ENCODE data around the gene SLCO4C1. TPM values are rescaled to one million over a fixed set of nuclear protein-coding genes. Genes with fewer than 3 reads are reported as not detected.

Gene SLCO4C1
- total RNA-seq, 1 donor from 2014 or later: 0.23 TPM

GRCh38 chr5:102241809-102242421 is 54.2 kb downstream of the SLCO4C1 start:
- Mint-ChIP-seq H3K27ac (ENCODE audit: unreplicated experiment) (no peak overlapping the region), H3K36me3 (ENCODE audit: low read depth, unreplicated experiment) (no peaks in the 10 kb centered on the region), H3K9me3 (ENCODE audit: unreplicated experiment) (no peaks in the 10 kb centered on the region), H3K4me1 (ENCODE audit: low read depth, unreplicated experiment) (no peaks in the 10 kb centered on the region), H3K27me3 (ENCODE audit: low read depth, unreplicated experiment) (no peaks in the 10 kb centered on the region), H3K4me3 (ENCODE audit: unreplicated experiment) (no peak overlapping the region)
- Histone ChIP-seq H2AFZ (ENCODE audit: low read depth, low read length) (no peak overlapping the region), H3K36me3 (ENCODE audit: insufficient read depth, low read length) (no peaks in the 10 kb centered on the region), H4K20me1 (ENCODE audit: insufficient read depth, low read length) (no peaks in the 10 kb centered on the region), H3K27me3 (ENCODE audit: insufficient read depth, low read length) (no peaks in the 10 kb centered on the region), H3K9me3 (ENCODE audit: insufficient read depth, low read depth, low read length) (no peaks in the 10 kb centered on the region), H3K9ac (ENCODE audit: low read length) (no peak overlapping the region), H3K27ac (ENCODE audit: low read depth, low read length) (no peak overlapping the region), H3K79me2 (ENCODE audit: insufficient read depth, low read length) (no peaks in the 10 kb centered on the region), H3K4me3 (ENCODE audit: insufficient read depth, low read depth, low read length) (no peak overlapping the region), H3K4me2 (ENCODE audit: low read length) (no peak overlapping the region), H3K4me1 (ENCODE audit: insufficient read depth, low read length) (no peaks in the 10 kb centered on the region)
- no peak for TF ChIP-seq CTCF (IDR thresholded peaks at IDR 0.05; ENCODE audit: insufficient read depth, low read depth, low read length)
- TF ChIP-seq EZH2 (IDR thresholded peaks at IDR 0.05; ENCODE audit: insufficient read depth, low read length): no peak
- DNase-seq (ENCODE audit: low read depth) (no peak), FAIRE-seq (no peak)

GRCh38 chr5:102231693-102232619 is 64.1 kb downstream of the SLCO4C1 start:
- Histone ChIP-seq H3K36me3 (ENCODE audit: insufficient read depth, low read length) (no peaks in the 10 kb centered on the region), H3K9ac (ENCODE audit: low read length) (no peak overlapping the region), H3K27ac (ENCODE audit: low read depth, low read length) (no peak overlapping the region), H3K4me3 (ENCODE audit: insufficient read depth, low read depth, low read length) (no peak overlapping the region), H3K4me1 (ENCODE audit: insufficient read depth, low read length) (no peaks in the 10 kb centered on the region), H3K79me2 (ENCODE audit: insufficient read depth, low read length) (no peaks in the 10 kb centered on the region), H3K4me2 (ENCODE audit: low read length) (no peak overlapping the region), H3K27me3 (ENCODE audit: insufficient read depth, low read length) (no peaks in the 10 kb centered on the region), H3K9me3 (ENCODE audit: insufficient read depth, low read depth, low read length) (no peaks in the 10 kb centered on the region), H2AFZ (ENCODE audit: low read depth, low read length) (no peak overlapping the region), H4K20me1 (ENCODE audit: insufficient read depth, low read length) (no peaks in the 10 kb centered on the region)
- H3K4me1 Mint-ChIP-seq (ENCODE audit: low read depth, unreplicated experiment): no peaks in the 10 kb centered on the region
- no peak overlapping the region for H3K4me3 Mint-ChIP-seq (ENCODE audit: unreplicated experiment)
- no peak for TF ChIP-seq CTCF (IDR thresholded peaks at IDR 0.05; ENCODE audit: insufficient read depth, low read depth, low read length)
- no peak for TF ChIP-seq EZH2 (IDR thresholded peaks at IDR 0.05; ENCODE audit: insufficient read depth, low read length)
- no peaks in the 10 kb centered on the region for H3K36me3 Mint-ChIP-seq (ENCODE audit: low read depth, unreplicated experiment)
- no peak for DNase-seq (ENCODE audit: low read depth)
- H3K27me3 Mint-ChIP-seq (ENCODE audit: low read depth, unreplicated experiment): no peaks in the 10 kb centered on the region
- FAIRE-seq: no peak
- H3K27ac Mint-ChIP-seq (ENCODE audit: unreplicated experiment): no peak overlapping the region
- no peaks in the 10 kb centered on the region for H3K9me3 Mint-ChIP-seq (ENCODE audit: unreplicated experiment)

Data from astrocyte (in vitro differentiated cells and primary cell).